ENCODE data around the gene KIF2A. TPM values are rescaled to one million over a fixed set of nuclear protein-coding genes. Genes with fewer than 3 reads are reported as not detected.

The KIF2A gene
- total RNA-seq, 2 experiments from 2014 or later: 50.3 to 90.7 TPM

DNA sequence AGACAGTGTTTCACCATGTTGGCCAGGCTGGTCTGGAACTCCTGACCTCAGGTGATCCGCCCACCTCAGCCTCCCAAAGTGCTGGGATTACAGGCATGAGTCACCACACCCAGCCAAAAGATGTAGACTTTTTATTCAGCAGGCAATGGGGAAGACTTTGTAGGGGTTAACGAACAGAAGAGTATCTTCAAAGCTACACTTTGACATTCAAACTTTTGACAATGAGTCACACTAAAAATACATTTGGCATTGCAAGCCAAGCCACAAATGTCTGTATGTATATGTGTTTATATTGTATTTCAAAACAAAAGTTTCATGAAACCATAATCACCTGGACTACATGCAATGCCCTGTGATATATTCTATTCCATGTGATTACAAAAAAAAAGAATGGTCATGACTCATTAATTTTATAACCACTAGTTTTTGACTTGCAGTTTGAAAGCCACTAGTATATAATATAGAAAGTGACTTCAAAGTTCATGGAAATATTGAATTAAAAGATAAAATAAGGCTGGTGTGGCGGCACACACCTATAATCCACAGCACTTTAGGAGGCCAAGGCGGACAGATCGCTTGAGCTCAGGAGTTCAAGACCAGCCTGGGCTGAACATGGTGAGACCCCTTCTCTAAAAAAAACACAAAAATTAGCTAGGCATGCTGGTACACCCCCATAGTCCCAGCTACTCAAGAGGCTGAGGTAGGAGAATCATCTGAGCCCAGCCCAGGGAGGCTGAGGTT lies 89.4 kb downstream of the KIF2A start:
- Histone ChIP-seq H3K4me1 (ENCODE audit: insufficient read depth, low read length, poor library complexity, severe bottlenecking) (no peaks in the 10 kb centered on the region), H3K4me3 (ENCODE audit: low read depth, low read length, poor library complexity, severe bottlenecking) (no peak overlapping the region), H4K20me1 (ENCODE audit: insufficient read depth, low read length) (0 out of 2 replicates have a peak, but pooled peaks cover 3% of the 10 kb centered on the region), H3K9me3 (ENCODE audit: low read length) (no peaks in the 10 kb centered on the region), H3K27ac (ENCODE audit: low read depth, low read length, poor library complexity, severe bottlenecking) (no peak overlapping the region), H3K79me2 (ENCODE audit: insufficient read depth, low read depth, low read length) (no peaks in the 10 kb centered on the region), H3K4me2 (ENCODE audit: low read length) (no peak overlapping the region), H3K36me3 (ENCODE audit: insufficient read depth, low read length) (peaks cover 93% of the 10 kb centered on the region), H3K9me2 (ENCODE audit: insufficient read depth, low read length) (no peaks in the 10 kb centered on the region), H2AFZ (ENCODE audit: low read length) (no peak overlapping the region)
- ChIA-PET CTCF (ENCODE audit: unreplicated experiment) (no interaction called here), POLR2A (interaction anchor here (1.1 to 1.7 kb wide), 4 partner anchors 9 to 17 kb away, joined by 3 to 10 read pairs (median 4); partner anchors contain the start of genes DIMT1 and IPO11)
- DNase-seq (ENCODE audit: low spot score): no peak
- no TSS peak for BruUV-seq (replicated peaks)
- TF ChIP-seq EZH2phosphoT487 (IDR thresholded peaks at IDR 0.05; ENCODE audit: borderline replicate concordance, low read depth, low read length): no peak
- TF ChIP-seq, protein P1, sequence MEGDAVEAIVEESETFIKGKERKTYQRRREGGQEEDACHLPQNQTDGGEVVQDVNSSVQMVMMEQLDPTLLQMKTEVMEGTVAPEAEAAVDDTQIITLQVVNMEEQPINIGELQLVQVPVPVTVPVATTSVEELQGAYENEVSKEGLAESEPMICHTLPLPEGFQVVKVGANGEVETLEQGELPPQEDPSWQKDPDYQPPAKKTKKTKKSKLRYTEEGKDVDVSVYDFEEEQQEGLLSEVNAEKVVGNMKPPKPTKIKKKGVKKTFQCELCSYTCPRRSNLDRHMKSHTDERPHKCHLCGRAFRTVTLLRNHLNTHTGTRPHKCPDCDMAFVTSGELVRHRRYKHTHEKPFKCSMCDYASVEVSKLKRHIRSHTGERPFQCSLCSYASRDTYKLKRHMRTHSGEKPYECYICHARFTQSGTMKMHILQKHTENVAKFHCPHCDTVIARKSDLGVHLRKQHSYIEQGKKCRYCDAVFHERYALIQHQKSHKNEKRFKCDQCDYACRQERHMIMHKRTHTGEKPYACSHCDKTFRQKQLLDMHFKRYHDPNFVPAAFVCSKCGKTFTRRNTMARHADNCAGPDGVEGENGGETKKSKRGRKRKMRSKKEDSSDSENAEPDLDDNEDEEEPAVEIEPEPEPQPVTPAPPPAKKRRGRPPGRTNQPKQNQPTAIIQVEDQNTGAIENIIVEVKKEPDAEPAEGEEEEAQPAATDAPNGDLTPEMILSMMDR (conservative IDR thresholded peaks at IDR 0.05; ENCODE audit: low read length): no peak
- intact Hi-C loops (cut with micrococcal nuclease; ENCODE audit: unreplicated experiment): no loop called here

DNA sequence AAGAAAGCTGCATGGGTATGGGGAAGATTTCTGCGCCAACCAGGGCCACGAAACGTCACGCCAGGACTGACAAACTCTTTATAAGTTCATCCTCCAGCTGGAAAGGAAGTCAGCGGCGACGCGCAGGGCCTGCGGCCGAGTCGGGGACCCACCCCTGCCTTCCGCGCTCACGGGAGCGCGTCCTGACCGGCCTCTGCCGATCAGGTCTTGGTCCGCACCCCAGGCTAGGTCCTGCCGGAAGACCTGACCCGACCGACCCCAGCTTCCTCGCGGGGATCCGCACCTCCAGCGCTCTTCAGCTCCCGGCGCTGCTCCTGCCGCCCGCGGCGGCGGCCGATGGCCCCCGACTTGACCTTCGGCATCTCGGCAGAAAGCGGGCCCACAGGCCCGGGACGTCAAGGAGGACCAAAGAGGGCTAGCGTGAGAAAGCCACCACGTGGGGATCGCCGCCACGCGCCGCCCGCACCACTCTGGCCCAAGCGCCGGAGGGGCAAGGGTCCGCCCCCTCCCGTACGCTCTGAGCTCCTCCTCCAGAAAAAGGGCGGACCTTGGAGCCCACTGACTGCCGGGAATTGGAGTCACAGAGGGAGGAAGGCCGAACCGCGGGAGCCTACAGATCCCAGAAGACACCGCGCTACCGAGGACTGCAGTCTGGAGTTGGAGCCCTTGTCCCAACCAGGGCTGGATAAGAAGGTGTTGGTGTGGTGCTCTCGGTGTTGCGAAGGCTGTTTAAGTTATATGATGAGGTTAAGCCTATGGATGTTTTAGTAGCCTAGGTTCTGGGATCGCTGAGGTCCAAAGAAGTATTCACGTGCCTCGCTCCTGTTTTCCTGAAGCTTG lies 97.6 kb downstream of the KIF2A start, which contains the start of gene DIMT1:
Gene DIMT1 (minus strand): TSS at position 495 of the 840 bp plus-strand sequence. CDS start 133 bp downstream, at position 362.
- Histone ChIP-seq H3K4me3 (ENCODE audit: low read depth, low read length, poor library complexity, severe bottlenecking) (peak within 1 kb of the TSS; percentile 98), H3K9me3 (ENCODE audit: low read length) (no peaks in the 10 kb centered on the region), H3K4me2 (ENCODE audit: low read length) (peak within 1 kb of the TSS; percentile 99), H3K36me3 (ENCODE audit: insufficient read depth, low read length) (peaks cover 32% of the 10 kb centered on the region), H3K9me2 (ENCODE audit: insufficient read depth, low read length) (no peaks in the 10 kb centered on the region), H3K4me1 (ENCODE audit: insufficient read depth, low read length, poor library complexity, severe bottlenecking) (peaks cover 17% of the 10 kb centered on the region), H3K79me2 (ENCODE audit: insufficient read depth, low read depth, low read length) (peaks cover 17% of the 10 kb centered on the region), H3K27ac (ENCODE audit: low read depth, low read length, poor library complexity, severe bottlenecking) (peak within 1 kb of the TSS; percentile 80), H4K20me1 (ENCODE audit: insufficient read depth, low read length) (no peaks in the 10 kb centered on the region; the same call in 1 of the 2 replicates), H2AFZ (ENCODE audit: low read length) (peak within 1 kb of the TSS; percentile 96)
- TF ChIP-seq, protein P1 (conservative IDR thresholded peaks at IDR 0.05; ENCODE audit: low read length): no peak
- no peak for TF ChIP-seq EZH2phosphoT487 (IDR thresholded peaks at IDR 0.05; ENCODE audit: borderline replicate concordance, low read depth, low read length)
- intact Hi-C loops (cut with micrococcal nuclease; ENCODE audit: unreplicated experiment): loop anchor here (2.0 kb wide), 1 partner anchor 97 kb away; the partner anchor contains the start of gene KIF2A
- ChIA-PET POLR2A (interaction anchor here (0.5 to 4.1 kb wide), 21 partner anchors 9 to 1805 kb away, joined by 3 to 72 read pairs (median 4); partner anchors contain the start of genes IPO11 and KIF2A), CTCF (ENCODE audit: unreplicated experiment) (interaction anchor here (1.0 kb wide), 1 partner anchor 98 kb away, joined by 3 read pairs; no protein-coding TSS in a partner anchor)
- no TSS peak for BruUV-seq (replicated peaks)
- DNase-seq (ENCODE audit: low spot score): peak; percentile 97

Measured in OCI-LY7 (cell line).